ENCODE measurements around the gene WDR64.

DNA sequence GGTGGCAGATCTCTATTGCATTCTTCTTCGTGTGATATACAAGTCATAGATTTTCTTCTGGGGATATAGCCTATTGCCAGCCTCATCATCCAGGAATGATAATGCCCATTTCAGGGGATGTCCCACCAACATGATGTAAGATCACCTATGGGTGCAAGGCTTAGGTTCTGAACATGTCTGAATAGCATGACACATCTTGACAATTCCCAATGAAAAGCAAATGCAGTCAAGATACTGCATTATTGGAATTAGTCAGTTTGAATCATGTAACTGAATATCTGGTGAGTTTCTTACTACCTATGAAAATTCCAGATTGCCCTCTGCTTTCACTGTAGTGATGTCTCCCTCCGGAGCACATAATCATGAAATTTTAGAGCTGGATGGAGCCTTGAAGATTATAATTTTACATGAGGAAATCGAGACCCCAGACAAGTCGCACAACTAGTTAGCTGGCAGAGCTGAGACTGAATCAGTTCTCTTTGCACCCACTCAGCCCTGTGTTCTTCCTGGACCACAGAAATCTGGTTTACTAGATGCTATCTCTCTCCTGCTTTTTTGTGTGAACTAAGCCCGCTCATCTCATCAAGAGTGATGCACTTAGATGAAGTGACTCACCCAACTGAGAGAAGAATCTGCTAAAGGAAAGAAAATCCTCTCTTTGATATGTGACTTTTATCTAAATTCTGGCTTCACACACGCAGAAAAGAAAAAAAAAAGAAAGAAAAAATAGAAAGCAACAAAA lies 65.0 kb downstream of the WDR64 start:
- TF ChIP-seq, protein P1, sequence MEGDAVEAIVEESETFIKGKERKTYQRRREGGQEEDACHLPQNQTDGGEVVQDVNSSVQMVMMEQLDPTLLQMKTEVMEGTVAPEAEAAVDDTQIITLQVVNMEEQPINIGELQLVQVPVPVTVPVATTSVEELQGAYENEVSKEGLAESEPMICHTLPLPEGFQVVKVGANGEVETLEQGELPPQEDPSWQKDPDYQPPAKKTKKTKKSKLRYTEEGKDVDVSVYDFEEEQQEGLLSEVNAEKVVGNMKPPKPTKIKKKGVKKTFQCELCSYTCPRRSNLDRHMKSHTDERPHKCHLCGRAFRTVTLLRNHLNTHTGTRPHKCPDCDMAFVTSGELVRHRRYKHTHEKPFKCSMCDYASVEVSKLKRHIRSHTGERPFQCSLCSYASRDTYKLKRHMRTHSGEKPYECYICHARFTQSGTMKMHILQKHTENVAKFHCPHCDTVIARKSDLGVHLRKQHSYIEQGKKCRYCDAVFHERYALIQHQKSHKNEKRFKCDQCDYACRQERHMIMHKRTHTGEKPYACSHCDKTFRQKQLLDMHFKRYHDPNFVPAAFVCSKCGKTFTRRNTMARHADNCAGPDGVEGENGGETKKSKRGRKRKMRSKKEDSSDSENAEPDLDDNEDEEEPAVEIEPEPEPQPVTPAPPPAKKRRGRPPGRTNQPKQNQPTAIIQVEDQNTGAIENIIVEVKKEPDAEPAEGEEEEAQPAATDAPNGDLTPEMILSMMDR (conservative IDR thresholded peaks at IDR 0.05; ENCODE audit: low read depth, low read length), result no peak
- TF ChIP-seq EZH2phosphoT487 (IDR thresholded peaks at IDR 0.05; ENCODE audit: borderline replicate concordance, low read length), result no peak
